K562 (cell line): ENCODE results near the gene NGRN. TPM values are rescaled to one million over a fixed set of nuclear protein-coding genes. Genes with fewer than 3 reads are reported as not detected.

Experiments
- ADNP ChIP-seq: fragments of 200-800 bp; sonication (Bioruptor generic); IDR thresholded peaks from 2 replicates; pipeline ENCODE4 v1.6.1; 2016; ENCODE audit warnings: missing genetic modification characterization, missing compliant biosample characterization
- ATF6 ChIP-seq: sonication (generic); formaldehyde crosslinking; IDR thresholded peaks from 2 replicates; pipeline ENCODE4 v1.4.0; 2020; ENCODE audit warnings: mild to moderate bottlenecking, missing genetic modification reagents
- CBX5 ChIP-seq: IDR thresholded peaks from 2 replicates; pipeline ENCODE4 v1.6.1; 2014; ENCODE audit warnings: low read depth, borderline replicate concordance
- E2F3 ChIP-seq: fragments of 250-450 bp; sonication (Bioruptor Pico); IDR thresholded peaks from 2 replicates; pipeline ENCODE4 v1.4.0; 2020; ENCODE audit warnings: mild to moderate bottlenecking
- FOSL1 ChIP-seq: fragments of 200-800 bp; sonication (Bioruptor generic); conservative IDR thresholded peaks from 2 replicates; pipeline ENCODE4 v1.6.1; 2016; ENCODE audit warnings: missing genetic modification characterization, missing compliant biosample characterization
- FOXA1 ChIP-seq: fragments of 450-650 bp; IDR thresholded peaks from 2 replicates; pipeline ENCODE4 v1.6.1; 2016; ENCODE audit warnings: mild to moderate bottlenecking, borderline replicate concordance
- GABPB1 ChIP-seq: sonication (generic); formaldehyde crosslinking; IDR thresholded peaks from 2 replicates; pipeline ENCODE4 v1.8.0; 2022; ENCODE audit warnings: mild to moderate bottlenecking, missing genetic modification reagents
- GATAD2B ChIP-seq: fragments of 450-650 bp; IDR thresholded peaks from 2 replicates; pipeline ENCODE4 v1.6.1; 2017; ENCODE audit warnings: mild to moderate bottlenecking, borderline replicate concordance
- ILK ChIP-seq: fragments of 450-650 bp; IDR thresholded peaks from 2 replicates; pipeline ENCODE4 v1.6.1; 2016; ENCODE audit warnings: missing genetic modification characterization, low read depth, mild to moderate bottlenecking, missing compliant biosample characterization, moderate library complexity, borderline replicate concordance
- KLF1 ChIP-seq: fragments of 450-650 bp; IDR thresholded peaks from 2 replicates; pipeline ENCODE4 v1.6.1; 2016; ENCODE audit warnings: missing genetic modification characterization, missing compliant biosample characterization
- KLF16 ChIP-seq: IDR thresholded peaks from 2 replicates; pipeline ENCODE4 v1.6.1; 2016; ENCODE audit warnings: antibody characterized with exemption
- MIER1 ChIP-seq: fragments of 450-650 bp; IDR thresholded peaks from 2 replicates; pipeline ENCODE4 v1.6.1; 2016; ENCODE audit warnings: antibody characterized with exemption, mild to moderate bottlenecking, low read depth
- NR2C2 ChIP-seq, 2 experiments: fragments of 200-800 bp in 1 of 2; sonication (Bioruptor generic) in 1 of 2; sonication (generic) in 1 of 2; formaldehyde crosslinking in 1 of 2; IDR thresholded peaks; 2 replicates each; pipeline versions ENCODE4 v1.6.1 to v1.8.0; 2016 to 2022; ENCODE audit warnings: mild to moderate bottlenecking in 1 of 2, missing compliant biosample characterization in 1 of 2, missing genetic modification characterization in 1 of 2, missing genetic modification reagents in 1 of 2
- PCBP2 ChIP-seq: fragments of 200-400 bp; formaldehyde crosslinking; IDR thresholded peaks from 2 replicates; pipeline ENCODE4 v1.6.1; 2018; ENCODE audit warnings: low read length, low read depth, mild to moderate bottlenecking, moderate library complexity; ENCODE audit not compliant: poor library complexity, severe bottlenecking
- RHOXF2B ChIP-seq: fragments of 250-450 bp; sonication (Bioruptor Pico); conservative IDR thresholded peaks from 2 replicates; pipeline ENCODE4 v1.5.1; 2021
- SMAD4 ChIP-seq: fragments of 250-450 bp; sonication (Bioruptor Pico); conservative IDR thresholded peaks from 2 replicates; pipeline ENCODE4 v1.8.0; 2021; ENCODE audit warnings: inconsistent platforms, mild to moderate bottlenecking, moderate library complexity
- SMARCE1 ChIP-seq: fragments of 450-650 bp; IDR thresholded peaks from 2 replicates; pipeline ENCODE4 v1.7.1; 2016; ENCODE audit warnings: mild to moderate bottlenecking
- TARDBP ChIP-seq: fragments of 450-650 bp; IDR thresholded peaks from 2 replicates; pipeline ENCODE4 v1.6.1; 2016
- TCF3 ChIP-seq: sonication (generic); formaldehyde crosslinking; IDR thresholded peaks from 2 replicates; pipeline ENCODE4 v1.4.0; 2020; ENCODE audit warnings: mild to moderate bottlenecking, missing genetic modification reagents
- TCFL5 ChIP-seq: fragments of 250-450 bp; sonication (Bioruptor Pico); conservative IDR thresholded peaks from 2 replicates; pipeline ENCODE4 v1.6.1; 2021; ENCODE audit warnings: mild to moderate bottlenecking, moderate library complexity, matching md5 sums
- TFAM ChIP-seq: fragments of 250-450 bp; sonication (Bioruptor Pico); conservative IDR thresholded peaks from 2 replicates; pipeline ENCODE4 v1.5.0; 2021; ENCODE audit warnings: mild to moderate bottlenecking, moderate library complexity
- YY1 ChIP-seq, 3 experiments: IDR thresholded peaks; 2 replicates each; pipeline ENCODE4 v1.6.1; 2011; ENCODE audit warnings: low read length in 2 of 3, mild to moderate bottlenecking in 2 of 3, moderate library complexity in 2 of 3, borderline replicate concordance in 1 of 3, control low read depth in 1 of 3, low read depth in 1 of 3; ENCODE audit not compliant: insufficient read depth in 3 of 3, insufficient replicate concordance in 2 of 3, control insufficient read depth in 1 of 3, insufficient read length in 1 of 3; ENCODE audit errors: extremely low read depth in 1 of 3
- ZC3H11A ChIP-seq: IDR thresholded peaks from 2 replicates; pipeline ENCODE4 v1.6.1; 2012; ENCODE audit warnings: low read depth, low read length, improper control_type of control experiment
- ZFP36 ChIP-seq: fragments of 150-350 bp; IDR thresholded peaks from 2 replicates; pipeline ENCODE4 v1.6.1; 2018; ENCODE audit warnings: low read length, low read depth; ENCODE audit not compliant: partially characterized antibody
- ZNF174 ChIP-seq: fragments of 250-450 bp; sonication (Bioruptor Pico); IDR thresholded peaks from 2 replicates; pipeline ENCODE4 v1.4.0; 2020; ENCODE audit warnings: mild to moderate bottlenecking
- ZNF311 ChIP-seq: fragments of 250-450 bp; sonication (Bioruptor Pico); IDR thresholded peaks from 2 replicates; pipeline ENCODE4 v1.4.0; 2020; ENCODE audit warnings: mild to moderate bottlenecking, moderate library complexity
- ZNF347 ChIP-seq: fragments of 450-650 bp; formaldehyde crosslinking; IDR thresholded peaks from 2 replicates; pipeline ENCODE4 v1.4.0; 2020; ENCODE audit warnings: low read depth, mild to moderate bottlenecking, moderate library complexity
- ZNF76 ChIP-seq: fragments of 250-450 bp; sonication (Bioruptor Pico); IDR thresholded peaks from 2 replicates; pipeline ENCODE4 v1.4.0; 2020; ENCODE audit warnings: mild to moderate bottlenecking, moderate library complexity, borderline replicate concordance
- ZZZ3 ChIP-seq: fragments of 450-650 bp; IDR thresholded peaks from 2 replicates; pipeline ENCODE4 v1.6.1; 2016; ENCODE audit warnings: antibody characterized with exemption, mild to moderate bottlenecking, moderate library complexity
- polyA plus RNA-seq, 8 experiments: library from polyadenylated mRNA; depleted of rRNA in 4 of 8; stranded (reverse) in 5 of 8; unstranded in 3 of 8; fragments of >200 nt; fragmentation: Nextera tagmentation in 2 of 8; fragmentation: Illumina TruSeq in 1 of 8; extraction: Ambion mirVana in 2 of 8; extraction: Trizol in 1 of 8; gene quantifications; 2 replicates each; pipeline versions ENCODE4 v1.2.1 to v1.2.3, GENCODE V29; 2011 to 2014; ENCODE audit warnings: inconsistent platforms in 1 of 8, missing spikeins in 1 of 8
- total RNA-seq, 7 experiments: library from RNA; depleted of rRNA in 6 of 7; stranded (reverse); fragments of >200 nt in 6 of 7; fragmentation: Illumina TruSeq in 2 of 7; extraction: Trizol in 2 of 7; gene quantifications; 2 replicates each; pipeline versions ENCODE4 v1.2.1 to v1.2.3, GENCODE V29; 2011 to 2021; ENCODE audit warnings: low replicate concordance in 1 of 7

Gene NGRN
- total and polyA plus RNA-seq, 9 of the 15 experiments (the other 6 are each of a cell fraction or from before 2014, with no cell fraction given): 14.0 to 73.4 (median 60.0) TPM

- TF ChIP-seq KLF16 (no peak), ZZZ3 (no peak), PCBP2 (no peak), GATAD2B (no peak), FOSL1 (0 out of 2 replicates have a peak, but pooled peaks have one; percentile 31), ILK (no peak), TCF3 (CRISPR knock-in tag) (0 out of 2 replicates have a peak, but pooled peaks have one; percentile 2), NR2C2 (CRISPR knock-in tag; IDR thresholded peaks at IDR 0.05) (no peak), NR2C2 (tag; IDR thresholded peaks at IDR 0.05) (peak; percentile 72; the same call in 1 of the 2 replicates), ZNF311 (CRISPR knock-in tag) (no peak), GABPB1 (CRISPR knock-in tag) (peak; percentile 93), ADNP (tag) (no peak), TARDBP (no peak), ZC3H11A (no peak), YY1 (IDR thresholded peaks at IDR 0.05; ENCODE audit: borderline replicate concordance in 1 of 3, control insufficient read depth in 1 of 3, extremely low read depth in 1 of 3, insufficient read depth in 3 of 3, insufficient read length in 1 of 3, insufficient replicate concordance in 2 of 3, low read depth in 1 of 3, low read length in 2 of 3) (peak; percentile 10 to 91 (median 84)), CBX5 (no peak), SMARCE1 (no peak), RHOXF2B (CRISPR knock-in tag) (peak; percentile 73; the same call in 1 of the 2 replicates), ZNF76 (CRISPR knock-in tag) (peak; percentile 34; the same call in 1 of the 2 replicates), SMAD4 (CRISPR knock-in tag) (peak; percentile 58), KLF1 (tag) (peak; percentile 55; the same call in 1 of the 2 replicates), E2F3 (CRISPR knock-in tag) (no peak), FOXA1 (no peak), ZFP36 (no peak), TFAM (CRISPR knock-in tag) (no peak), MIER1 (no peak), ATF6 (CRISPR knock-in tag) (no peak; the same call in 1 of the 2 replicates), TCFL5 (no peak), ZNF174 (CRISPR knock-in tag) (no peak), ZNF347 (CRISPR knock-in tag) (no peak)
These were observed at the start of gene NGRN (continued) for GRCh38 chr15:90265271-90266060.
